HG03060 (cell line): ENCODE results near the gene RBM41.

Source experiments
- ATAC-seq: cut with Tn5 transposase; IDR thresholded peaks from one replicate; pipeline ENCODE4 v1.9.1; 2021; ENCODE audit warnings: low read depth, moderate number of reproducible peaks; ENCODE audit not compliant: unreplicated experiment

Gene RBM41

GRCh38 chrX:107047622-107048021 is 71.0 kb downstream of the RBM41 start:
- no peak for ATAC-seq

- no peak for ATAC-seq
Measured at GRCh38 chrX:107029752-107030151, 88.9 kb downstream of the RBM41 start.

GRCh38 chrX:107025545-107025944 is 93.1 kb downstream of the RBM41 start:
- ATAC-seq, result no peak

- ATAC-seq, result no peak
Measured at GRCh38 chrX:107014936-107015335, 103.7 kb downstream of the RBM41 start.
